OCI-LY3 (cell line): ENCODE measurements around the gene SCG2.

Experiments used
- CTCF ChIP-seq: fragments of 200-600, 300-600 bp; sonication (generic); IDR thresholded peaks from 2 replicates; pipeline ENCODE4 v1.5.1; 2014; ENCODE audit warnings: antibody characterized with exemption, low read length, low read depth
- EZH2phosphoT487 ChIP-seq: fragments of 200-600 bp; shearing (Covaris generic); IDR thresholded peaks from 2 replicates; pipeline ENCODE4 v1.6.1; 2018; ENCODE audit warnings: antibody characterized with exemption, mixed run types, low read depth

DNA sequence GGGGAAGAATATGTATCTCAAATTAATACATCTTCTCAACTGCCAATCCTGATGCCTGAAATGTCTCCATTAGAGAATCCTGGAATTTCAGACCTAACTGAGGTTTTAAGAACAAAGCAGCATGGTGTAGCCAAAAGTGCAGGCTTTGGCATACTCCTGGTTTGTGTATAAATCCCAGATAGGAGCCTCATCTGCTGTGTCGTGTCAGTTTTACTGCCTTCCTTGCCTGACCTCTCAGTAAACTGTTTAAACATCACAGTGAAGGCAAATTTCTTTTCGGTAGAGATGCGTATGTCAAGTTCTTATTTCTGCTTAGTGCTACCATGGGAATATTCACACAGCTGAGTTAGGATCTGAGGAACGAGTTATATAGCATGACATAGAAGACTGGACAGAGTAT, 7.3 kb downstream of the SCG2 start:
- no peak for TF ChIP-seq CTCF
- no peak for TF ChIP-seq EZH2phosphoT487
